Cardiac fibroblast (primary cell): ENCODE results near the gene LRRN2.
A peak's percentile ranks its signal among the peaks of the same experiment; 100 is the strongest.

Experiments
- DNase-seq, 2 donors: peaks; one replicate each; pipeline versions ENCODE4 v3.0.0 to v3.0.0-alpha.2; 2010; ENCODE audit warnings: low read depth in 2 of 2
- H3K4me3 ChIP-seq, 2 donors: replicated peaks in 1 of 2; 1 replicate in 1 of 2; 2 replicates in 1 of 2; pipeline ENCODE4 v1.5.1; 2011; ENCODE audit warnings: low read depth in 2 of 2, low read length in 2 of 2, mild to moderate bottlenecking in 2 of 2, moderate library complexity in 1 of 2
- TF ChIP-seq, protein P1 (sequence below): IDR thresholded peaks from one replicate; pipeline ENCODE4 v1.5.1; 2011; ENCODE audit warnings: low read depth, mild to moderate bottlenecking, low read length, inconsistent platforms

Gene LRRN2

DNA sequence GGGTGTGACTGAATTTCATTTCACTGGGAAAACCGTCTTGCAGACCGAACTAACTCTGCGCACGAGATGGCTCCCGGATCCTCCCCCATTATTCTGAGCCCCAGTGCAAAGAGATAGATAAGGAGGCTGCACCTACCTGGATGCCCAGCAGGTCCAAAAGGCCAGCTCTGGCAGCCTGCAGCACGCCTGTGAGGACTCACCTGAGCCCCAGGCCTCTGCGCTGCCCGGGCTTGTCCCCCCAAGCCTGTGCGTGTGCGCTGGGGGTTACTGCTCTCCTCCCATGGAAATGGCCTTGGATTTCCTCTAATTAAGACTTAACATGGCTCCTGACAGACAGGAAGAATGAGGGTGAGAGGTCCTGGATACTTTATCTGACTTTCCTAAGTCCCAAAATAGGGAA, 85.9 kb downstream of the LRRN2 start:
- TF ChIP-seq, protein P1, sequence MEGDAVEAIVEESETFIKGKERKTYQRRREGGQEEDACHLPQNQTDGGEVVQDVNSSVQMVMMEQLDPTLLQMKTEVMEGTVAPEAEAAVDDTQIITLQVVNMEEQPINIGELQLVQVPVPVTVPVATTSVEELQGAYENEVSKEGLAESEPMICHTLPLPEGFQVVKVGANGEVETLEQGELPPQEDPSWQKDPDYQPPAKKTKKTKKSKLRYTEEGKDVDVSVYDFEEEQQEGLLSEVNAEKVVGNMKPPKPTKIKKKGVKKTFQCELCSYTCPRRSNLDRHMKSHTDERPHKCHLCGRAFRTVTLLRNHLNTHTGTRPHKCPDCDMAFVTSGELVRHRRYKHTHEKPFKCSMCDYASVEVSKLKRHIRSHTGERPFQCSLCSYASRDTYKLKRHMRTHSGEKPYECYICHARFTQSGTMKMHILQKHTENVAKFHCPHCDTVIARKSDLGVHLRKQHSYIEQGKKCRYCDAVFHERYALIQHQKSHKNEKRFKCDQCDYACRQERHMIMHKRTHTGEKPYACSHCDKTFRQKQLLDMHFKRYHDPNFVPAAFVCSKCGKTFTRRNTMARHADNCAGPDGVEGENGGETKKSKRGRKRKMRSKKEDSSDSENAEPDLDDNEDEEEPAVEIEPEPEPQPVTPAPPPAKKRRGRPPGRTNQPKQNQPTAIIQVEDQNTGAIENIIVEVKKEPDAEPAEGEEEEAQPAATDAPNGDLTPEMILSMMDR: no peak
- no peak for DNase-seq
- no peak overlapping the region for H3K4me3 ChIP-seq

DNA sequence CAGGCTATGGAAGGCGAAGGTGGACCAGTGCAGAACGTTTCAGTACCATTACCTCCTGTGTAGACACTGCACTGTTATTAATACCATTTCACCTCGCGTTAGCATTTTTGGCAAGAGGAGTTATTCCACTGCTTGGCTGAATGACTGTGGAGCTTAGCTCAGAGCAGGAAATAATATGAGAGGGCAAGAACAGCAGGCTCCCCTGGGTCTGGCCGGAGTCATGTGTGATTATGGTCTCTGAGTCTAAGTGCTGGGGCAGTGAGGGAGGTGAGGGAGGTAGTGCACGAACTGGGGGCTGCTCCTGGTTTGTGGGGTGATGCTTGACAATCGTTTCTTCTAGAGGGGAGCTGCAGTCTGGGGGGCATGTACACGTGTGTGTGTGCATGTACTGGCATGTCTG, 86.4 kb downstream of the LRRN2 start:
- TF ChIP-seq, protein P1: no peak
- H3K4me3 ChIP-seq: no peak overlapping the region
- no peak for DNase-seq

DNA sequence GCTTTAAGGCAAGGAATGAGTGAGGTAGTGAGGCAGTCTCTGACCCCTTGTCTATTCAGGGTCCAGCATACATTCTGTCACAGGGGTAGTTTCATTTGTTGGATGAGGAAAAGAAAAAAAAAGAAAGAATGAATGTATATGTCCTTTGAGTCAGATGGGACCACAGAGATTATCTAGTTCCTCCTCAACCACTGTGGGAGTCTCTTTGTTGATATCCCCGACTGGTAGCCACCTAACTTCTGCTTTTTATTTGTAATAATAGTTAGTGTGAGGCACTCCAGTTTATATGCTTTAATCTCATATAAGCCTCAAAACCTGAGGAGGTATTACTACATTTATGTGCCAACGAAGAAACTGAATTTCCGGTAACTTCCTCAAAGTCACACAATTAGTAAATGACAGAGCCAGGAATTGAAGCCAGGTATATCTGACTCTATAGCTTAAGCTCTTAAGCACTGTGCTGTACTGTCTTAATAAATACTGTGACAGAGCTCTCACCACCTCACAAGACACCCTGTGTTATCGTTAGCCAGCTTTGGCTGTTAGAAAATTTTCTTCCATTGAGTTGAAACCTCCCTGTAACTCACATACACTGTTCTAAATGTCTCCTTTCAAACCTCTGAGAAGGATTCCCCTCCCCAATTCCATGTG, 87.1 kb downstream of the LRRN2 start:
- TF ChIP-seq, protein P1: no peak

DNA sequence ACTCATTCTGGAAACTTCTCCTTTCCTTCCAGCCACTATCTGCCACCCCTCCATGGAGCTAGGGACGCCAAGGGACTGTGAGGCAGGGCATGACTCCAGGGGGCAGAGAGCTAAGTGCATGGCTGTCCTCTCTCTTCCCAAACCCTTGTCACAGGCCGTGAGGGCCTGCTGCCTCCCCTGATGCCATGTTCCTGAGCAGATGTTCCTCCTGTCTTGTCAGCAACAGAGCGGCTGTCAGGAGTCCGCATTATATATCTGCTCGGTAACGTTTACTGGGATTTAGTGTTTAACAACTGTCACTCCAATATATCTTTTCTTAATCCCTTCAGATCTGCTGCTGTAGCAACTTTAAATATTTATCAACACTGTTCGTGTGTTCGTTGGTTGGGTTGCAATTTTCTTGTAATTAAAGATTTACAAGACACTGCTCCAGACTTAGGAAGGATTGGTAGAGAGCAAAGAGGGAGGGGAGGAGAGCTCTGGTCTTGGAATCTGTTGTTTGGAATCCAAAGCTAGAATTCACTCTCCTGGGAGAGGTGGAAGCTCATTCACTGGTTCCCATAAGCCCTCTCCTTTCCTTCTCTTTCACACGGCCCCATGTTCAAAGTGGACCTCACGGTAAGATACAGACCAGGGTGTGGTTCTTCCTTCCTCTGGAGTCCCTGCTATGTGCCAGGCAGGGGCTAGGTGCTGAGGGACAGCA, 93.1 kb downstream of the LRRN2 start:
- no peak for DNase-seq
- H3K4me3 ChIP-seq: no peak overlapping the region
- TF ChIP-seq, protein P1: no peak

More for the DNA sequence above, 87.1 kb downstream of the LRRN2 start:
- DNase-seq: no peak
- no peak overlapping the region for H3K4me3 ChIP-seq

DNA sequence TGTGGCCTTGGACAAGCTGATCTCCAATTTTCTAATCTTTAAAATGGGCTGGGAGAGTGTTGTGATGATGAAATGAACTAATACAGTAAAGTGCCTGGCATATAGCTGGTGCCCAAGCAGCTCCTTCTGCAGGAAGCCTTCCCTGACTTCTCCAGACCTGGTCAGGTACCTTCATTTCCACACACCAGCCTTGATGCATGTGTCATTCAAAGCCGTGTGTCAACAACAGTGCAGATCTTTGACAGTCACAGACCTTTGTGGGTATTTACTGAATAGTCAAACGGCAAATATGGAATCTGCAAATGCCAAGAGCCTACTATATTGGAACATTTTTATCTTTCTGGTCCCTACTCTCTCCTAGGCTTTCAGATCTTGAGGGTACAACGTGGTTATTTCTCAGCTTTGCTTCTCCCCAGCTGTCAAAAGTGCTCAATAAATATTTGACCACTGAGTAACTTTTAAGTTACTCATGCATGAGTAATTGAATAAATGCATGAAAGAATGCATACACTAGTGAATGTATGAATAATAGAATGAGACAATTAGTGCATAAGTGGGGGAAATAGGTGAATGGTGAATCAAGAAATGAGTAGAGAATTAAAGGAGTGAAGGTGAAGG, 94.0 kb downstream of the LRRN2 start:
- DNase-seq: peak; percentile 17 to 72
- TF ChIP-seq, protein P1: no peak
- no peak overlapping the region for H3K4me3 ChIP-seq

DNA sequence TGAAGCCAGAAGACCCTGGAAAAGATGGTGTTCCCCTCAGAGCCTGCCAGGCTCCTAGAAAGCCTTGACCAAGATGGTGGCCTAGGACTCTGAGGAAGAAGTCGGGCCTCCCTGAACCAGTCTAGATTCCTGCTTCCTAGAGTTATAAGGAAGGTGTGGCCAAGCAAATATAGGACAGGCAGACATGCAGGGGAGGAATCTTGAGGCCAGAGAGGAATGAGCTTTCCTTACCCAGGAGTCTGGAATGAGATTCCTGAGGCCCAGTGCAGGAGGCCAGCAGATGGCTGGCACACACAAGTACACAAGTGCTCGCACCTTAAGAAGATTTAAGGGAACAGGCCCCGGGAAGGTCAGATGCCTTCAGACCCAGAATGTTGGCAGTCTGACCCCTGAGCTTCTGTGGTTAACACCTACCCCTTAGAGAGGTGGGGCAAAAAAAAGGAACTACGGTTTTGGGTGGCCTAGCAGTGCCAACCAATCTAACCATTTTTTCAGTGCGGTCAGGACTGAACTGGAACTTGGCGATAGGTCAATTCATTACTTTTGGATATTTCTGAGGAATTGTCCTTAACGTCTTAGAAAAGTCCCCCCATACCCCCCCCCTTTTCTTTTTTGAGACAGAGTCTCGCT, 96.0 kb downstream of the LRRN2 start:
- no peak overlapping the region for H3K4me3 ChIP-seq
- TF ChIP-seq, protein P1: no peak
- DNase-seq: no peak
